ENCODE measurements around the gene KRT10.

GRCh38 chr17:40800381-40800780 lies 22.0 kb downstream of the KRT10 start:
- no peak for TF ChIP-seq CTCF (IDR thresholded peaks at IDR 0.05)
- TF ChIP-seq NFE2L2 (conservative IDR thresholded peaks at IDR 0.05; ENCODE audit: low read length) = no peak
- no peak for TF ChIP-seq POLR2A (IDR thresholded peaks at IDR 0.05; ENCODE audit: low read length)
- no peak for TF ChIP-seq RAD21 (conservative IDR thresholded peaks at IDR 0.05 in 1 of 2, IDR thresholded peaks at IDR 0.05 in 1 of 2)
- no peak for TF ChIP-seq MAZ (IDR thresholded peaks at IDR 0.05; ENCODE audit: borderline replicate concordance, low read depth, low read length)
- no peak for TF ChIP-seq SMC3 (IDR thresholded peaks at IDR 0.05)
- no peak for TF ChIP-seq MAX (IDR thresholded peaks at IDR 0.05)
- no peak for TF ChIP-seq HOXA7 (CRISPR knock-in tag; IDR thresholded peaks at IDR 0.05)
- TF ChIP-seq EHMT2 (IDR thresholded peaks at IDR 0.05; ENCODE audit: low read depth) = no peak
- no peak for TF ChIP-seq NR3C1 (IDR thresholded peaks at IDR 0.05)
- no peak for TF ChIP-seq EP300 (IDR thresholded peaks at IDR 0.05)
- TF ChIP-seq MAFK (IDR thresholded peaks at IDR 0.05; ENCODE audit: partially characterized antibody) = no peak
- no peak for TF ChIP-seq MYC (IDR thresholded peaks at IDR 0.05; ENCODE audit: borderline replicate concordance, low read length)
